GM19238 (cell line): ENCODE measurements around the gene MYRIP.

Source experiments
- DNase-seq: peaks from one replicate; pipeline ENCODE4 v3.0.0; 2011; ENCODE audit warnings: low spot score; ENCODE audit not compliant: insufficient read length

Gene MYRIP

DNA sequence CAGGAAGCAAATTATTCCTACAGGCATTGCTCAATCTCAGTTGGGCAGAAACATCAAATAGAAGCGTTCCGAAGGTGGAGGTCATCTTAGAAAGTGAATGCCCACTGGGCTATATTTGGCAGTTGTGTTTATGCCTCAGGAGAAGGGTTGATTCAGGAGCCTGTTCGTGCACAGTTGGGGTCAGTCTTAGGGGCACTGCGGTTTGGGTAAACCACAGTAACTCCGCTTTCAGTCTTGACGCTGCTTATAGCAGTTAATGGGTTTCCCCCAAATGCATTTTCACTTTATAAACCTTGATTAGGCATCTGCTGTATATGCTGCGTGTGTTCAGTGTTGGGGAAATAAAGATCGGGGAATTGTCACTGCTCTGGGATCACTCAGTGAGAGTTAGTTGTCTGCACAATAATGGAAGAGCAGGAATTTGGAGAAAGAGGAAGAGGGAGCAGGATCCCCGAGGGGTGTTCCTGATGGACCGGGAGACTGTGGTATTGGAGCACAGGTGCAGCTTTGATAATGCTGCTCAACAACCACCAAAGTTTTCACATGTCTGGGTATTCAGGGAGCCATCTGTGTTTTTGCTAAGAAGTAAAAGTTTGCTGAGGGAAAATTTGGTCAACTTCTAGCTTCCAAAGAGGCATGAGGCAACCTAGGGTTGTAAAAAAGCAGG lies 375.8 kb downstream of the MYRIP start:
- no peak for DNase-seq

DNA sequence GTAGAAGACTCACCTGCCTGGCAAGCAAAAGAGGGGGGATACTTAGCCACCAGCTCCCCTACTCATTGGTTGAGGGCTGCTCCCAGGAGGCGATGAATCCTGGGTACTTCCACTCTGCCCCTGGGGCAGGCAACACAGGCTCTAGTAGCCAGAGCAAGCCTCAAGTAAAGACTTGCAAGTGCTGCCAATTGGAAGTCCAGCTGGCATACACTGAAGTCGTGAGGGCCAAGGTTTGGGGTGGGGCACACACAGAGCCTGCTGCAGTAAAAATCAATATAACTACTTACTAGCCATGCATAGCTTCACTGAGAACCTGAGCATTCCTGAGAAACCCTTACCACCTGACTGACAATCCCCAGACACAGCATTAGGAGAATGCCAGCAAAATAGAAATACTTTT lies 377.1 kb downstream of the MYRIP start:
- no peak for DNase-seq

DNA sequence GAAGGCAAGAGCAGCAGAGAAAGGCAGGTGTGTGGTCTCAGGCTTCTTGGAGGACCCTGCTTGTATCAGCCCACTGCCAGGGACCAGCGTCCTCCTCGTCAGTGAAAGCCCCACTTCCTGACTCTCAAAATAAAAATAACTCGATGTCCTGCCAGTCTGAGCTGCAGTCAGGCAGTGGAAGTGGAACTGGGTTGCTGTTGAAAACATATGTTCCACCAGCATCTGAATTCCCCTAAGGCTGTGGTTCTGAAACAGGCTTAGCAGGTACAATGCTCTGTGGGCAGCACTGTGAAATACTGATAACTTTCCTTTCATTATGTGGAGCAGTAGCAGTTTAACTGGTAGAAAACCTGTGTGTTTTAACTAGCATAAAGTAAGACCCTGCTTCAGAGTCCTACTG lies 378.5 kb downstream of the MYRIP start:
- DNase-seq: peak; percentile 41

DNA sequence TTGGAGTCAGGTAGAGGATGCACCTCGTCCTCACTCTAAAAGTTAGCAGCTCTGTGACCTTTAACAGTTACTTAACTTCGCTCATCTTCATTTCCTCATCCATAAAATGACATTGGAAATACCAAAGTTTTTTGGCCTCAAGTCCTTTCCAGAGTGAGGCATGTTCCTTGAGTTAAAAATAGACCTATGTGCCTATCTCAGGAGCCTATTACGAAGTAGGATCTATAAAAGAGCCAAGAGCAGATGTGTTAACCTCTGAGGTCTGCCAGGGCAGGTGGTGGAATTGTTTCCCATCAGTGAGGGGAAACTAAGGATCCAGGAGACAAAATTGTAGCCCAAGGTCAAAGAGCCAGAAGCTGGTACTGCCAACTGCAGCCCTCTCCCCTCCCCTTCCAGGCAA lies 379.7 kb downstream of the MYRIP start:
- DNase-seq: no peak

DNA sequence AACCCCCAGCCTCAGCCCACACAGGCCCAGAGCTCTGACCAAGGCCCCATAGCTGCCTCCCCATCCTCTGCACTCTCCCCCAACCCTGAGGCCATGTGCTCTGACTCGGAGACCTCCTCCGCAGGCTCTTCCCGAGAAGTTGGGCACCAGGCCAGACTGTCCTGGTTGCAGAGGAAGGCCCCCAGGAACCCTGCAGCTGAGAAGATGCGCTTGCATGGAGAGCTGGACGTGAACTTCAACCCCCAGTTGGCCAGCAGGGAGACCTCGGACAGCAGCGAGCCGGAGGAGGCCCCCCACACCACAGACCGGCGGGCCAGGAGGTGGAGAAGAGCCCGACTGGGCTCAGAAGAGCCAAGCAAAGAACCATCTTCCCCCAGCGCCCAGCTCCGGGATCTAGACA lies 380.6 kb downstream of the MYRIP start:
- no peak for DNase-seq

DNA sequence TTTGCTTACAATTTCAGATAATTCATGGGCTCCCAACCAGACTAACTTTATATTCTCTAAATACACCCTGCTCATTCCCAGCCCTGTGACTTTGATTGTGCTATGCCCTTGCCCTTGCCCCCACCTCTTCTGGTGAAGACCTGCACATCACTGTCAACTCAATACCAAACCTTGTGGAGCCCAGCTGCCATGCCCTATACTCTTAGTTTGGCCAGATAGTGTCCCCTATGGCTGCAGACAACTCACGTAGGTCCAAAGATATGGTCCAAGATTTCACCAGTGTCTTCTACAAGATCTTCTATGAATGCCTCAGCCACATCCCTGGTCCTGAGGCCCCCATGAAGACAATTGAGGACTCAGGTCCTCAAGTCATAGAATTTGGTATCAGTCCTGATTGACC lies 381.8 kb downstream of the MYRIP start:
- DNase-seq: no peak

DNA sequence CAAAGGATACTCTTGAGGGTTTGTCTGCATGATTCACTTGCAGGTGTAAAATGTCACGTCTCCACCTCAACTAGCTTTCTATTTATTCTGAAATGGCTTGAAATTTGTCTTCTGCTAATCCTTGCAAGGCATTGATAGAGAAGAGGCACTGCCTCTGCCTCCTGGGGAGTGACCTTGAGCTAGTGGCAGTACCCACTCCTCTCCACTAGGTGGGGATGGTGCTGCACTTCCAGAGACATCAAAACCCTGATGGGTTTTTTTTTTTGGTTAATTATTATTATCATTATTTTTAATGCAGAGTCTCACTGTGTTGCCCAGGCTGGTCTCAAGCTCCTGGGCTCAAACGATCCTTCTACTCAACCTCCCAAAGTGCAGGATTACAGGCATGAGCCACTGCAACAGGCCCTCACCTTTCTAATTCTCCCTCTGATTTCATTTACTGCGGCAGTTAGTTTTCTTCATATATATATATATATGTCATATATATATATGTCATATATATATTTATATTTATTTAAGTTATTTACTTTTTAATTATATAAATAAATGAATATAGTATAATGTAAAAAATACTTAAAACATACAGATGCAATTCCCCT lies 382.5 kb downstream of the MYRIP start:
- peak; percentile 35 for DNase-seq

DNA sequence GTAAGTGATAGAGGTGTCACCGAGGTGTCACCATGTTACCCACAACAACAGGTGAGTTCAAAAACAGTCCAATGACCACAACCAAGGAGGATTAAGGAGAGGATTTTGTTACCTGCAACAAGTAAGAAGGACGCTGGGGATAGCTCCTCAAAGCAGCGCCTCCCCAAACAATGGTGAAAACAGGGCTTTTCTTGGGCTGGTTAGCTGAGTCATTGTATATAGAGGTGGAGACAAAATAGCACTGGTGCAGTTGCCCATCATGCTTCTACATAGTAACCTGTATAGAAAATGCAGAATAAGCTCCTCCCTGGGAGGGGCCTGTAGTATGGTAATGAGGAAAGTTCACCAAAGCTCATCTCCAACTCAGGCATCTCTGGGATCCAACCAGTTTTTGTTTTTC lies 383.2 kb downstream of the MYRIP start:
- no peak for DNase-seq

DNA sequence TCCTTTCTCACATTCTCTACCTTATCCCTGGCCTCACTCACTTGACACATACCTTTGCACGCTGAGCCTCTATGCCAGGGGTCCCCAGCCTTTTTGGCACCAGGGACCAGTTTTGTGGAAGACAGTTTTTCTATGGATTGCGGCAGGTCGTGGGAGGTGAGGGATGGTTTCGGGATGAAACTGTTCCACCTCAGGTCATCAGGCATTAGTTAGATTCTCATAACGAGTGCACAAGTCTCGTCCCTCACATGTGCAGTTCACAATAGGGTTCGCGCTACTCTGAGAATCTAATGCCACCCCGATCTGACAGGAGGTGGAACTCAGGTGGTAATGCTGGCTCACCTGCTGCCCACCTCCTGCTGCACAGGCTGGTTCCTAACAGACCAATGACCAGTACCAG lies 387.6 kb downstream of the MYRIP start:
- no peak for DNase-seq

DNA sequence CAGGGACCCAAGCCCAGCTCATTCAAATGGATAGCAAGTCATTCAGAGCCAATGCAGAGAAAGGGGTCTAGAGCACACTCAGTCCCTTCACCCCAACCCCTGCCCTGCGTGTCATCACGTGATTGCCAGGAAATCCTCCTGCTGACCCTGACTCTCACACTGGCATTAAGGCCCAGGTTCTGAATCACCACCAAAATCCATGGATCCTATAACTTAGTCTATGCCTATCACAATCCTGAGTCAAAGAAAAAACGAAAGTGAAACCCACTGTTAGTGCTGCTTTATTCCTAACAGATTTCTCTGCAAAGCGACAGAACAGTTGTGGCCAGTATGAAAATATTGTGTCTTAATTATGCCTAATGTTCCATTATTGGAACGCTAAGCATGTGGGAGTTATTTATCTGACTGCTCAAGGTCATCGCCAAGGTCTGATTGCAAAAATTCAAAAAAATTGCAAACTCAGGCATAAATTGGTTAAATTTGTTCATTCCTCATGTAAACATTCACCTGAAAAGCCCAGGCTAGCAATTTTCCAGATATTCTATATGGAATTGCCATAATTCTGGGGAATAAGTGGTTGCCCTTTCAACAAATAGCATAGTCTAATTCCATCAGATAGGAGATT lies 391.4 kb downstream of the MYRIP start:
- DNase-seq: no peak

DNA sequence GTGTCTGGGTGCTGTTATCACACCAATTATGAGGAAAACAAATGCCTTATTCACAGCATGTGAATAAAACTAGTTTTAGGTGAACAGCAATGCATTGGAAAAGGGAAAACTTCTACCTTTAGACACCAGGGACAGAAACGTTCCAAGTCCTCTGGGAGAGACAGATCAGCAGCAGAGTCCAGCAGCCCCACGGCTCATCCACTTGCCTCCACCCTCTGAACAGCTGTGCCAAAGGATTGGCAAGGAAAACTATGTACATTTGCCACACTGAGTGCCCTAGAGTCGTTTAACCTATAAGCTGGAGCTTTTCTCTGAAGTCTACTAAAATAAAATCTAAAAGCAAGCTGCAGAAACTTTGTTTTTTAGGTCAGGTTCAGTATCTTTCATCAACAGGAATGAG lies 392.4 kb downstream of the MYRIP start:
- DNase-seq: no peak

DNA sequence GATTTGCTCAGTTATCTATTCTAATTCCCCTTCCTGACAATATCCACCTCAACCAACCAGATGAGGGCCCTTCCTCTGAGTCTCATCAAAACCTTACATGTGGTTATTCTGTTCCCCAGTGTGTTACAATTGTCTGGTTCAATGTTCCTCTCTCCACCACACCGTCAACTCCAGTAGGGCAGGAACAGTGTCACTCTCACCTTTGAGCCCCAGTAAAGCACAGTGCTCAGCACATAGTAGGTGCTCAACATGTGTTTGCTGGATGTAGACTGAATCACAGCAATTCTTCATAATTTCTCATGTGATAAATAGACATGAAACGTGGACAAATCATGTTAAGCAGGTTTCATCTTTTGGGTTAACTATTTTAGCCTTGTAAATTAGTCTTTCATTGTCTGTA lies 397.1 kb downstream of the MYRIP start:
- no peak for DNase-seq

DNA sequence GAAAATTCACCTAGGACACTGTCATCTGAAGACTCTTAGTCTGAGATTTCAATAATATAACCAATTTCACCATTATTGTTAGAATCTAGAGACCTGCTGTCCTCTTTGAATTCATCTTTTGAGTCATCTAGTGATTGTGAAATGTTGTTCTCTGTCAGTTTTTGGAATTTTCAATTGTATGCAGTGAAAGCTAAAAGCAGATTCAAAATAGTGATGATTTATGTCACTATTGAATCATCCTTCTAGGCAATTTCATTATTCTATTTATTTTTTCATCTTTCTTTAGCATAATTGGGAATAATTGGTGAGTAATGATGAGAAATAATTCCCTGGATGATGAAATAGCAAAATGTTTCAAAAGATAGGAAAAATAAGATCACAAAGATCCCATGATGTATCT lies 398.4 kb downstream of the MYRIP start:
- no peak for DNase-seq

DNA sequence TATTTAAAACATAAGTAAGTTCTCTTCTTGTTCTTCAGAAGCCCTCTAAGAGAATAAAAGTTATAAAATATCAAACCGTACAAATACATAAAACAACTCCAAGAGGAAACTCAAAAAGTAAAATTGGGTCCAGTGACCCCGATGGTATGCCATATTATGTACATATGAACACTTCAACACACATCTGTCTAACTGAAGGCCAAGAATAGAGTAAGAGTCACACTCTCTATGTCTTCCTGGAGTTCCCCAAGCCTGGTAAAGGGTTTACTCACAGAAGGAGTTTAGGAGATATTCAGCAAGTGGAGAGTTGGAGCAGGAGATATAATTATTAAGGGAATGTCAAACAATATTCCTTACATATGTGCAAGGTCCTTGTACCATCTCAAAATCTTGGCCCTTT lies 398.8 kb downstream of the MYRIP start:
- no peak for DNase-seq

DNA sequence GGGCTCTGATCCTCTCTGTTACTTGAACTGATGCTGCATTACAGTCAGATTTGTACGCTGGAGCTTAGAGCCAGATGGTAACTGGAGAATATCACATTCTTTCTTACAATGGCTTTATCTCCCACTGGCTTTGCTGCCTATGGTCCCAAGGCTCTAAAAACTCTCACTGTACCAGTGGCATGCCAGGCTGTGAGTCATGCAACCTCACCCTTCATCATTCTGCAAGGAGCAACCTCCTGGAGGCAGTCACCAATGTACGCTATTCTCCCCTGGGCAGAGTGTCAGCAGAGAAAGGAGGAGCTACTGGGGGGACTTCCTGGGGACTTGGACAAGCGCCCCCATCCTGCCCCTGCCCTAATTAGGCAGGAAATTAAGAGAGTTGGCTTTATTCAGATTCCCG lies 402.2 kb downstream of the MYRIP start:
- DNase-seq: no peak

DNA sequence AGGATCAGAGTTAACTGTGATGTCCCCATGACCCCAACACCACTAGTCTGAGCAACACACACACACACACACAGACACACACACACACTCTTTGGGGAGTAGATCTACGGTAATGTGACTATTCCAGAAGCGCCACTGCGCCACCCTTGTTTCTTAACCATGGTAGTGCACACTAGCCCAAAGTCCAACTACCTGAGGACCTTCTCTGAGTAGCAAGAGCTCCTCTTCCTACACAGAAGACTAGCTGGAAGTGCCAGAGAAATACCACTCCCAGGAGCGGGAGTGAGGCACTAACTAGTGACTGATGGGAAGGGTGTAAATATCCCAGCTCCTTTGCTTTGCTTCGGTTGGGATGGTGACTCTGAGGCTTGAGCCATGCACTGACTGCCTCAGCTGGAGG lies 404.1 kb downstream of the MYRIP start:
- no peak for DNase-seq

DNA sequence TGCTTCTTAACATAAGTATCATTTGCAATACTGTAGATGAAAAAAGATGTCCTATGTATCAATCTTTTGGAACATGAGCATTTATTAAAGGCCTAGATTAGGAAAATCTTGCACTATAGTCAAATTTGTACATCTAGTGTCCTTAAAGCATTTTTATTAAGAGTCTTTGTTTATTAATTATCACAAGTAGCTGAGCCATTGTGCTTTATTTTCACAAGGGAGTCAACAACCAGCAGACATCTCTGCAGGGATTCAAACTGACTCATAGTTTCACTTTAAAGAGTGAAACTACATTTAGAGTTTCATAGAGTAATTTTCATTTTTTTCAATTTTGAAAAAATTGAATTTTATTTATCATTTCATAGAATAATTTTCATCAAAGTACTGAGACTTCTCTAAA lies 405.6 kb downstream of the MYRIP start:
- DNase-seq: no peak

DNA sequence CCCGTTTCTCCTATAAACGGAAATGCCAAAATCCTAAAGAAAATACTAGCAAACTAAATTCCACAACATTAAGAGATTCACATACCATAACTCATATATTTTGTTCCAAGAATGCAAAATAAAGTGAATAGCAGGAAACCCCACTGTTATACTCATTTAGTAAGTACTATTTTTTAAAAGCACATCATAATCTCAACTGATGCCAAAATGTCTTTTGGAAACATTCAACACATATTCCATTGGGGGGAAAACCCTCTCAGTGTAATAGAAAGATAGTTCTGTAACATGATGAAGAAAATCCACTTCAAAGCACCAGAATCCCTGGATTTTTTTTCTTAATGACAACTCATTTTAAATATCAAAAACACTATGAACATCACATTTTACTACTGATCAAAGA lies 407.1 kb downstream of the MYRIP start:
- no peak for DNase-seq

DNA sequence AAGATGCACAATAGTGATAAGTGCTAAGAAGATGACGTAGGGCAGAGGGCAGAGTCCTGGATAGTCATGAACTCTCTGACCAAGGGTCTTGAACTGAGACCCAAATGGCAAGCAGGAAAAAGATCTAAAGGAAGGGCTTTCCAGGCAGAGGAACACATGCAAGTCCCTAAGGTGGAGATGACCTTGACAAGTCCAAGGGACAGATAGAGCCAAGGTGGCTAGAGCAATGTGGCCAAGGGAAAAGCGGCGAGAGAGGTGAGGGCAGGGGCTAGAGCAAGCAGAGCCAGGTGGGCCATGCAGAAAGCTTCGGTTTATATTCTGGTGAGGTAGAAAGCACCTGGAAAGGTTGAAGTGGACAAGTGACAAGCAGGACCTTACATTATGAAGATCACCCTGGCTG lies 414.4 kb downstream of the MYRIP start:
- no peak for DNase-seq

DNA sequence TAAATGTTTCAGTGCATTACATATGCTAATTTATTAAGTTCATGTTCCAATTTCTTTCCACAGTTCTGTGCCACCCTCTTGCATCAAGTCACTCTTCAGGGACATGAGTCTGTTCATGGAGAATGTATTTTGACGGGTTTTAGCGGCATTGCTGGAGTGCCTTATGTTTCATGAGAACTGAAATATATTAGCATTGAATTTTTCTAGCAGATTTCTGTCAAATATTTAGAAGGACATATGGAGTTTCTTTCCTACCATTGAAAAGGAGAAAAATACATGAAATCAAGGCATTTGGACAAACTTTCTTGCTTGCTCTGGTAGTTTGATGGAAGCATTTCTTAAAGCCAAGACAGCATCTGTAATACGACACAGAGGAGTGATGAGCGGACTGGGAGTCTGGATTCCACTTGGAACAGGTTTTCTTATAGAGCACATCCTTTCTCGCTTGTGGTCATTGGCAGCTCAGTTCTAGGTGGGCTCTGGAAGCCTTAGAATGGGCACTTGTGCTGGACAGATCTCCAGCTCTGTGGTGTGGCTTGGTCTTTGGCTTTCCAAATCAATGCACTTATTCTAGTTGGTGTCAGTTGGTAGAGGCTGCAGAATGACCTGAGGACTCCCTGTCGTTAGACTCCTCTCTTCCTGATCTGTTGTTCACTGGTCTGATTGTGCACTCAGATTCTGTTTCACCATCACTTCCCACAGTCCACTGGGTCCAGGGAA lies 415.5 kb downstream of the MYRIP start:
- DNase-seq: no peak

DNA sequence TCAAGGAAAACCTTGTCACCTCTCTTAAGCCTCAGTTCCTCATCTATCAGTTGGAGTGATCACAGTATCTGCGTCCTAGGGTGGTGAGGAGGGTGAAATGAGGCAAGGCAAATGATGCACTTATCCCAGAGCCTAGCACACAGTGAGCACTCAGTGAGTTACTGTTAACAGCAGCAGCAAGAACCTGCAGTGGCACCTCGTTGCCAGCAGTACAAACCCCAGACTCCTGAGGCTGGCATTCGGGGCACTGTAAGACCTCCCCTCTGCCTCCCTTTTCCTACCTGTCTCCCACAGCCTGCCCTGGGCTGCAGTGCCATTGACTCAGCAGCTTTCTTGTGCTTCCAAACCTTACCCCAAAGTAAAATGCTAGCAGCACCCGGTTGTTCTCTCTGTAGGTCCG lies 417.2 kb downstream of the MYRIP start:
- no peak for DNase-seq

DNA sequence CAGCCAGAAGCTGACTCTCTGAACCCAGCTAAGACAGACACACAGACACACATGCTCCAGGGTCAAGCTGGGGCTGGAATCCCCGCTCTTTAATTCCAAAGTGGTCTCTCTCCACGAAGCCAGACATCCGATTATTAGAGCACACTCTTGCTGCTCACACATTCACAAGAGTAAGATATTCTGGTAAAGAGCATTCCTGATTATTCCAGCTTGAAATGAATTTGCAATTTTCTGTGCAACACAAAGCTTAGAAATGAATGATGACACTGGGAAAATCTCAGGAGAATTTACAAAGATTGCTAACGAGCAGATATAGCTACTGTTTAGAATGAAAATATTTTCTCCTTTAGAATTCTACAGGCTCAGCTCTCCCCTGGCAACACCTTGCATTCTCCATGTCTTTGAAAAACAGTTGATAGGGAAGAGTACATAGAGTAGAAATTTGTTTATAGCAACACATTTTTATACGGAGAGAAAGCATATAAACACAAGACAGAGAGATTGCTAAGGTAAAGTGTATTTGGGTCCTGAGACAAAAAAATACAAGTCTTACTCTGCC lies 419.5 kb downstream of the MYRIP start:
- DNase-seq: no peak
